GM12878 (cell line): Measurements from ENCODE around the gene PHF21B. TPM values are rescaled to one million over a fixed set of nuclear protein-coding genes. Genes with fewer than 3 reads are reported as not detected.

Experiments used
- ATAC-seq: fragments of 200-7000 bp; cut with Tn5 transposase; 3 replicates; pipeline ENCODE4 v1.9.1; 2020; ENCODE audit warnings: mild to moderate bottlenecking, moderate library complexity
- BruUV-seq: library from RNA; stranded (reverse); fragments of 400-500 nt; replicated peaks from 2 replicates; lab custom pipeline; 2021; lab: Mats Ljungman, UMichigan
- CTCF ChIA-PET: fragments of 300-600 bp; sonication (Branson Sonifier 250); formaldehyde crosslinking; extraction: SDS; loops from one replicate; lab custom pipeline; 2021; ENCODE audit warnings: inconsistent platforms; lab: Yijun Ruan, JAX
- POLR2A ChIA-PET: fragments of 350-600 bp; formaldehyde crosslinking; extraction: SDS; loops from one replicate; lab custom pipeline; 2021; ENCODE audit warnings: inconsistent platforms; lab: Charles Lee
- RAD21 ChIA-PET: fragments of 300-600 bp; sonication (Branson Sonifier 250); formaldehyde crosslinking; loops from one replicate; lab custom pipeline; 2023; ENCODE audit warnings: antibody characterized with exemption; ENCODE audit not compliant: unreplicated experiment; lab: Charles Lee
- SMC1A ChIA-PET: fragments of 300-600 bp; sonication (Branson Sonifier 250); formaldehyde crosslinking; loops from one replicate; lab custom pipeline; 2023; ENCODE audit not compliant: unreplicated experiment, uncharacterized antibody; lab: Charles Lee
- DNase-seq: peaks from one replicate; pipeline ENCODE4 v3.0.0-alpha.2; 2011; ENCODE audit warnings: low read depth, low spot score
- FAIRE-seq: peaks from 3 replicates; lab custom pipeline; 2011; peaks lifted over from hg19 to GRCh38; lab: Jason Lieb, UNC
- H2AFZ ChIP-seq: 2 replicates; pipeline ENCODE4 v1.6.0; 2011; ENCODE audit warnings: low read depth, low read length, control low read depth; ENCODE audit not compliant: control insufficient read depth
- H3K27ac ChIP-seq: 2 replicates; pipeline ENCODE4 v1.5.1; 2011; ENCODE audit warnings: control low read depth; ENCODE audit not compliant: control insufficient read depth, insufficient read depth
- H3K27me3 ChIP-seq, 2 experiments: replicated peaks in 1 of 2; 2 replicates each; pipeline versions ENCODE4 v1.6.0 to v1.6.1; 2011; ENCODE audit warnings: low read length in 1 of 2; ENCODE audit not compliant: control insufficient read depth in 2 of 2, insufficient read depth in 2 of 2
- H3K36me3 ChIP-seq, 2 experiments: 2 replicates each; pipeline ENCODE4 v1.5.1; 2011; ENCODE audit warnings: low read length in 1 of 2; ENCODE audit not compliant: control insufficient read depth in 2 of 2, insufficient read depth in 2 of 2
- H3K4me1 ChIP-seq: 2 replicates; pipeline ENCODE4 v1.6.1; 2011; ENCODE audit warnings: mild to moderate bottlenecking, low read length, moderate library complexity, mixed read lengths; ENCODE audit not compliant: control insufficient read depth, insufficient read depth
- H3K4me2 ChIP-seq: 2 replicates; pipeline ENCODE4 v1.6.0; 2011; ENCODE audit warnings: control low read depth; ENCODE audit not compliant: control insufficient read depth, insufficient read depth
- H3K4me3 ChIP-seq: fragments of 200-600 bp; sonication (generic); 2 replicates; pipeline ENCODE4 v1.5.1; 2016
- H3K79me2 ChIP-seq: 2 replicates; pipeline ENCODE4 v1.6.0; 2011; ENCODE audit warnings: low read length; ENCODE audit not compliant: control insufficient read depth, insufficient read depth
- H3K9ac ChIP-seq: 2 replicates; pipeline ENCODE4 v1.8.0; 2011; ENCODE audit warnings: low read length, control low read depth, mixed read lengths; ENCODE audit not compliant: control insufficient read depth, insufficient read depth
- H3K9me3 ChIP-seq: replicated peaks from 3 replicates; pipeline ENCODE4 v1.5.1; 2011; ENCODE audit warnings: mild to moderate bottlenecking, low read length; ENCODE audit not compliant: control insufficient read depth, insufficient read depth
- H4K20me1 ChIP-seq: 2 replicates; pipeline ENCODE4 v1.6.0; 2011; ENCODE audit not compliant: control insufficient read depth, insufficient read depth
- CEBPB ChIP-seq, 2 experiments: fragments of 150-350 bp in 1 of 2; IDR thresholded peaks; 2 replicates each; pipeline ENCODE4 v1.6.1; 2012 to 2014; ENCODE audit warnings: low read depth in 2 of 2, low read length in 2 of 2, borderline replicate concordance in 1 of 2, inconsistent platforms in 1 of 2
- EGR1 ChIP-seq, 2 experiments: IDR thresholded peaks; 1 replicate in 1 of 2; 2 replicates in 1 of 2; pipeline ENCODE4 v1.6.1; 2011 to 2012; ENCODE audit warnings: low read depth in 2 of 2, low read length in 2 of 2, borderline replicate concordance in 1 of 2, mild to moderate bottlenecking in 1 of 2, moderate library complexity in 1 of 2
- EP300 ChIP-seq, 2 experiments: fragments of 150-350 bp in 1 of 2; IDR thresholded peaks; 2 replicates each; pipeline ENCODE4 v1.6.1; 2011 to 2012; ENCODE audit warnings: low read depth in 2 of 2, low read length in 2 of 2, borderline replicate concordance in 1 of 2, improper control_type of control experiment in 1 of 2, inconsistent platforms in 1 of 2; ENCODE audit not compliant: control insufficient read depth in 1 of 2
- MYB ChIP-seq: fragments of 150-350 bp; IDR thresholded peaks from 2 replicates; pipeline ENCODE4 v1.6.1; 2014; ENCODE audit warnings: mild to moderate bottlenecking, low read depth, low read length, borderline replicate concordance
- NFYB ChIP-seq: IDR thresholded peaks from 2 replicates; pipeline ENCODE4 v1.6.1; 2011; ENCODE audit warnings: low read depth, mild to moderate bottlenecking, low read length, improper control_type of control experiment, moderate library complexity; ENCODE audit not compliant: insufficient read depth
- NR2C2 ChIP-seq: IDR thresholded peaks from 2 replicates; pipeline ENCODE4 v1.6.1; 2011; ENCODE audit warnings: borderline replicate concordance, low read depth; ENCODE audit not compliant: control insufficient read depth, insufficient read length
- RAD51 ChIP-seq: fragments of 450-650 bp; IDR thresholded peaks from 2 replicates; pipeline ENCODE4 v1.6.1; 2016; ENCODE audit warnings: moderate library complexity, mild to moderate bottlenecking, inconsistent platforms
- RCOR1 ChIP-seq: conservative IDR thresholded peaks from 2 replicates; pipeline ENCODE4 v1.6.1; 2012; ENCODE audit warnings: low read depth, low read length, improper control_type of control experiment
- SREBF1 ChIP-seq: IDR thresholded peaks from 2 replicates; pipeline ENCODE4 v1.6.1; 2012; ENCODE audit warnings: mild to moderate bottlenecking, low read length
- STAT3 ChIP-seq: IDR thresholded peaks from 2 replicates; pipeline ENCODE4 v1.6.1; 2011; ENCODE audit warnings: low read depth, low read length, improper control_type of control experiment
- YBX1 ChIP-seq: fragments of 450-650 bp; IDR thresholded peaks from 2 replicates; pipeline ENCODE4 v1.6.1; 2016; ENCODE audit warnings: antibody characterized with exemption
- WGBS: methylation state at CpG from one replicate; pipeline ENCODE4 v1.1.6; 2016; ENCODE audit warnings: low lambda C conversion rate; ENCODE audit not compliant: insufficient replicate concordance, insufficient coverage; ENCODE audit errors: missing lambda C conversion rate; 5-methylcytosine and 5-hydroxymethylcytosine counted together
- in situ Hi-C: fragments of 300-500 bp; cut with MboI; formaldehyde crosslinking; loops from 9 replicates; pipeline ENCODE4 v1.14.3; 2018; ENCODE audit warnings: mixed read lengths
- intact Hi-C: fragments of 100-400 bp; cut with micrococcal nuclease; formaldehyde crosslinking; loops from one replicate; pipeline ENCODE4 v1.14.2; 2022; ENCODE audit not compliant: unreplicated experiment
- polyA plus RNA-seq, 11 experiments: library from polyadenylated mRNA; depleted of rRNA in 4 of 11; unstranded in 6 of 11; stranded (reverse) in 5 of 11; fragments of >200 nt; fragmentation: Nextera tagmentation in 4 of 11; fragmentation: Illumina TruSeq in 1 of 11; extraction: Ambion mirVana in 4 of 11; extraction: Trizol in 1 of 11; gene quantifications; 1 replicate in 1 of 11; 2 replicates in 10 of 11; pipeline versions ENCODE4 v1.2.1 to v1.2.3, GENCODE V29; 2011 to 2016; ENCODE audit warnings: inconsistent platforms in 2 of 11, missing spikeins in 2 of 11, low read depth in 1 of 11
- total RNA-seq, 4 experiments: library from RNA; depleted of rRNA in 3 of 4; stranded (reverse); fragments of >200 nt in 3 of 4; fragmentation: Illumina TruSeq in 1 of 4; extraction: Trizol in 1 of 4; gene quantifications; 2 replicates each; pipeline versions ENCODE4 v1.2.1 to v1.2.3, GENCODE V29; 2013 to 2021
- TF ChIP-seq, protein P1 (sequence below): IDR thresholded peaks from 2 replicates; pipeline ENCODE4 v1.6.1; 2012; ENCODE audit warnings: low read depth, low read length, improper control_type of control experiment
- TF ChIP-seq, protein P2 (sequence below), 3 experiments: IDR thresholded peaks in 2 of 3; conservative IDR thresholded peaks in 1 of 3; 2 replicates each; pipeline ENCODE4 v1.5.1; 2011; ENCODE audit warnings: low read depth in 3 of 3, low read length in 3 of 3, mild to moderate bottlenecking in 3 of 3, control low read depth in 2 of 3, moderate library complexity in 2 of 3, inconsistent platforms in 1 of 3, mixed read lengths in 1 of 3; ENCODE audit not compliant: control insufficient read depth in 2 of 3, insufficient read depth in 1 of 3; ENCODE audit errors: extremely low read depth in 1 of 3
- TF ChIP-seq, protein P3 (sequence below): IDR thresholded peaks from 2 replicates; pipeline ENCODE4 v1.6.1; 2012; ENCODE audit warnings: low read length, inconsistent platforms

PHF21B gene
- total and polyA plus RNA-seq, 10 of the 15 experiments (the other 5 are each of a cell fraction or from before 2014, with no cell fraction given): 0.03 to 0.35 TPM; not detected in 8

DNA sequence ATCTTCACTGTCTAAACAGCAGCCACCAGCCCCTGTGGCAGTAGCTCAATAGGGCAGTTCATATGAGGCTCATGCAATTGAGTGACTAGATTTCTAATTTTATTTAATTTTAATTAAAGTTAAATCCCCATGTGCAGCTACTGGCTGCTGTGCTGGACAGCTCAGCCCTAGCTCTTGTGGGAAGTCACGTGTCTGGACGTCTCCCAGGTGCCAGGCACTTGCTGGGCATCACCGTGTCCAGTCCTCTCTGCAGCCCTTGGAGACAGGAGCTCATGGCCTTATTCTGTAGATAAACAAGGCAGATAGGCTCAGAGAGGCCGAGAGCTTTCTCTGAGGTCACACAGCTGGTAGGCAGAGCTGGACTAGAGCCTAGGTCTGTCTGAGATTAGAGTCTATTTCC is 162.4 kb downstream of the PHF21B start:
- ChIA-PET POLR2A (no interaction called here), CTCF (interaction anchor here (0.6 kb wide), 1 partner anchor 135 kb away, joined by 3 read pairs; no protein-coding TSS in a partner anchor), SMC1A (no interaction called here), RAD21 (no interaction called here)
- Histone ChIP-seq H3K4me1 (no peaks in the 10 kb centered on the region), H2AFZ (no peak overlapping the region), H3K4me2 (no peak overlapping the region), H4K20me1 (no peaks in the 10 kb centered on the region), H3K9me3 (no peaks in the 10 kb centered on the region; the same call in 2 of the 3 replicates), H3K9ac (no peak overlapping the region), H3K79me2 (no peaks in the 10 kb centered on the region), H3K36me3 (no peaks in the 10 kb centered on the region), H3K4me3 (no peak overlapping the region), H3K27me3 (no peaks in the 10 kb centered on the region), H3K27ac (no peak overlapping the region)
- intact Hi-C loops: no loop called here
- 27% methylated on average over 4 of the region's 4 CpGs for WGBS
- FAIRE-seq (no peak), DNase-seq (no peak), ATAC-seq (no peak)
- BruUV-seq: no TSS peak
- TF ChIP-seq SREBF1: no peak
- no peak for TF ChIP-seq RAD51
- no peak for TF ChIP-seq MYB
- no peak for TF ChIP-seq CEBPB (IDR thresholded peaks at IDR 0.05; ENCODE audit: borderline replicate concordance in 1 of 2, low read depth in 2 of 2, low read length in 2 of 2)
- TF ChIP-seq, protein P1, sequence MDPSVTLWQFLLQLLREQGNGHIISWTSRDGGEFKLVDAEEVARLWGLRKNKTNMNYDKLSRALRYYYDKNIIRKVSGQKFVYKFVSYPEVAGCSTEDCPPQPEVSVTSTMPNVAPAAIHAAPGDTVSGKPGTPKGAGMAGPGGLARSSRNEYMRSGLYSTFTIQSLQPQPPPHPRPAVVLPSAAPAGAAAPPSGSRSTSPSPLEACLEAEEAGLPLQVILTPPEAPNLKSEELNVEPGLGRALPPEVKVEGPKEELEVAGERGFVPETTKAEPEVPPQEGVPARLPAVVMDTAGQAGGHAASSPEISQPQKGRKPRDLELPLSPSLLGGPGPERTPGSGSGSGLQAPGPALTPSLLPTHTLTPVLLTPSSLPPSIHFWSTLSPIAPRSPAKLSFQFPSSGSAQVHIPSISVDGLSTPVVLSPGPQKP: no peak
- TF ChIP-seq RCOR1: no peak
- no peak for TF ChIP-seq YBX1
- TF ChIP-seq NFYB: no peak
- TF ChIP-seq, protein P2, sequence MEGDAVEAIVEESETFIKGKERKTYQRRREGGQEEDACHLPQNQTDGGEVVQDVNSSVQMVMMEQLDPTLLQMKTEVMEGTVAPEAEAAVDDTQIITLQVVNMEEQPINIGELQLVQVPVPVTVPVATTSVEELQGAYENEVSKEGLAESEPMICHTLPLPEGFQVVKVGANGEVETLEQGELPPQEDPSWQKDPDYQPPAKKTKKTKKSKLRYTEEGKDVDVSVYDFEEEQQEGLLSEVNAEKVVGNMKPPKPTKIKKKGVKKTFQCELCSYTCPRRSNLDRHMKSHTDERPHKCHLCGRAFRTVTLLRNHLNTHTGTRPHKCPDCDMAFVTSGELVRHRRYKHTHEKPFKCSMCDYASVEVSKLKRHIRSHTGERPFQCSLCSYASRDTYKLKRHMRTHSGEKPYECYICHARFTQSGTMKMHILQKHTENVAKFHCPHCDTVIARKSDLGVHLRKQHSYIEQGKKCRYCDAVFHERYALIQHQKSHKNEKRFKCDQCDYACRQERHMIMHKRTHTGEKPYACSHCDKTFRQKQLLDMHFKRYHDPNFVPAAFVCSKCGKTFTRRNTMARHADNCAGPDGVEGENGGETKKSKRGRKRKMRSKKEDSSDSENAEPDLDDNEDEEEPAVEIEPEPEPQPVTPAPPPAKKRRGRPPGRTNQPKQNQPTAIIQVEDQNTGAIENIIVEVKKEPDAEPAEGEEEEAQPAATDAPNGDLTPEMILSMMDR (IDR thresholded peaks at IDR 0.05 in 2 of 3, conservative IDR thresholded peaks at IDR 0.05 in 1 of 3; ENCODE audit: control insufficient read depth in 2 of 3, extremely low read depth in 1 of 3, insufficient read depth in 1 of 3, low read depth in 3 of 3, low read length in 3 of 3): no peak
- TF ChIP-seq STAT3: no peak
- TF ChIP-seq, protein P3, sequence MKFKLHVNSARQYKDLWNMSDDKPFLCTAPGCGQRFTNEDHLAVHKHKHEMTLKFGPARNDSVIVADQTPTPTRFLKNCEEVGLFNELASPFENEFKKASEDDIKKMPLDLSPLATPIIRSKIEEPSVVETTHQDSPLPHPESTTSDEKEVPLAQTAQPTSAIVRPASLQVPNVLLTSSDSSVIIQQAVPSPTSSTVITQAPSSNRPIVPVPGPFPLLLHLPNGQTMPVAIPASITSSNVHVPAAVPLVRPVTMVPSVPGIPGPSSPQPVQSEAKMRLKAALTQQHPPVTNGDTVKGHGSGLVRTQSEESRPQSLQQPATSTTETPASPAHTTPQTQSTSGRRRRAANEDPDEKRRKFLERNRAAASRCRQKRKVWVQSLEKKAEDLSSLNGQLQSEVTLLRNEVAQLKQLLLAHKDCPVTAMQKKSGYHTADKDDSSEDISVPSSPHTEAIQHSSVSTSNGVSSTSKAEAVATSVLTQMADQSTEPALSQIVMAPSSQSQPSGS: no peak
- no peak for TF ChIP-seq EP300 (IDR thresholded peaks at IDR 0.05; ENCODE audit: borderline replicate concordance in 1 of 2, control insufficient read depth in 1 of 2, low read depth in 2 of 2, low read length in 2 of 2)
- no peak for TF ChIP-seq NR2C2
- TF ChIP-seq EGR1 (IDR thresholded peaks at IDR 0.05; ENCODE audit: borderline replicate concordance in 1 of 2, low read depth in 2 of 2, low read length in 2 of 2): no peak
- in situ Hi-C loops: no loop called here
